NCI-H2171 treated with DMSO at 0.1 percent for 48 hours (cell line): Measurements from ENCODE around the gene C1QL1.
"Not testable (repeated sequence)": the region's sequence is repeated elsewhere in the genome, so short reads cannot be mapped to it uniquely, and the experiment has no call there.

ENCODE experiments used
- DNase-seq: peaks from one replicate; lab custom pipeline; 2025; lab: John Stamatoyannopoulos, UW

The C1QL1 gene

DNA sequence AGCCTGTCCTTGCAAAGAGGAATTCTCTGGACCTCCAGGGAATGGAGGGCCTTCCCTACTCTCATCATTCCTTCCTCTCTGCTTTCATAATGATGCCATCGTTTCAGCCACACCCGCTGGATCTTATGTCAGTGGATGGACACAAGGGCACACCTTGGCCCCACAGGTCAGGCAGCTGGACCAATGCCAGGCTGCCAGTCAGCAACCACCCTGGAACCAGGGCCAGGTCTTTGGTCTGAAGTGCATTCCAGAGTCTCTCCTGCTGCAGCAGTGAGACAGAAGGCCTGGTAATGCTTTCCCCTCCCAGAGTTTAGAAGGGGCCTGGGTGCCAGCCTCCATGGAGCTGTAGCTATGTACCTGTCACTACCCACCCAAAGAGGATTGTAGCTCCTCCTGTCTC lies 7.4 kb downstream of the C1QL1 start:
- DNase-seq: no peak

DNA sequence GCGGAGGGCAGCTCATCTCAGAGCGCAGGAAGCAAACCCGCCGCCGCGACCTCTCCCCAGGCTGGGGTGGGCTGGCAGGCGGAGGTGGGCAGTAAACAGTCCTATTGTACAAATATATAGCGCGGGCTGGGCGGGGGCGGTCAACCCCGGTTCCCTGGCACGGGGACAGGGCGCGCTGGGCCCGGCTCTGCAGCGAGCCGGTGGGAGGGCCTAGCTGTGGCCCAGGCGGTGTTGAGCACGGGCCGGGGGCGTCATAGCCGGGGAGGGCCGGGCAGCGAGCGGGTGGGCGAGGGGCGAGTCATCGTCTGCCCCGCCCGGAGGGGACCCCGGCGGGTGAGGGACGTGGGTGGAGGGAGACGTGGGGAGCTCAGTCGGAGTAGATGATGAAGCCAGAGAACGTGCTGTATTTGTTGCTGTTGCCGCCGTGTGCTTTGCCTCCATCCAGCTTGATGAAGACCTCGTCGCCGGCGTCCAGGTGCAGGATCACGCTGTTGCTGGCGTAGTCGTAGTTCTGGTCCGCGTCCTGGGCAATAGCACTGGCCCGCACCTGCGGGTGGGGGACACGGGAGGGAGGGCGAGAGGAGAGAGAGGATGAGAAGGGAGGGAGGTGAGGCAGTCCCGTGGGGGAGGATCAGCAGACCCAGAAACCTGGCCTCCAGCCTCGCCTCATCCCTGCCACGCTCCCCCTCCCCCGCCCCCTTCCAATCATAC lies 8.1 kb downstream of the C1QL1 start:
- no peak for DNase-seq

DNA sequence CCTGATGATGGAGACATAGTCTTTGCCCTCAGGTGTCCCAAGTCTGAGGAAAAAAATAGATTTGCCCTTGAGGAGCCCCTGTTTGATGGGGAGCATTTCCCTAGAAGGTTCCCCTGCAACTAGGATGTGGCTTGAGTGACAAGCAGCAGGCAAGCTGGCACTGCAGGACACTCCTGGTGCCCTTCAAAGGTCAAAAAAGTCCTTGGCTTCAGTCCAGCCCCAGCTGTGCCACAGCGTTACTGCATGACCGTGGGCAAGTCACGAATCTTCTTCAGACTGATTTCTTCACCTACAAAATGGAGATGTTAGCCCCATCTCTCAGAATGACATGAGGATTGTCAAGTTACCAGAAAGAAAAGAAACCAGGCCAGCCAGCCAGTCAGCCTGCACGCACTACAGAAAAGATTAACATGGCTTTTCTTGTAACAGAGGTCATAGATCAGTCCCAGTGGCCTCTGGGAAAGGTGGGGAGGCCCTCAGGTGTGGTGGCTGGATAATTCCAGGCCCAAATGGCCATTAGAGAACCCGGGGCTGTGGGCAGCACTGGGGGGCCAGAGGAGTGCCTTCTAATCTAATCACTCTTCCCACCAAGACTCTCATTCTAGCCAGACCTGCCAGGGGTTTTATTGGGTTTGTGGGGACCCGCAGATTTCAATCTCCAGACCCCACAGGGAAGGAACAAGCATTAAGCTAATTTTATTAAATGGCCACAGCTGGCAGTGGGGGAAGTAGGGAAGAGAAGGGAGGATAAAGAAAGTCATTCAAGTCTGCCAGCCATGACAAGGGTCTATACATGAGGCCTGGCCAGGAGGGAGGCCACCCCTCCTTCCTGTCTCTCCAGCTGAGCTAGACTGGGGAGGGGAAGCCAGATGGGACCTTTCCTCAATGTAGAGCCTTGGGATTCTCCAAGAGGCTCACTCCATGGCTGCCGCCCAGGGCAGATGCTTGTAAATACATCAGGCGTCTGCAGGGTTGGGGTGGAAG lies 10.8 kb downstream of the C1QL1 start:
- DNase-seq: no peak

DNA sequence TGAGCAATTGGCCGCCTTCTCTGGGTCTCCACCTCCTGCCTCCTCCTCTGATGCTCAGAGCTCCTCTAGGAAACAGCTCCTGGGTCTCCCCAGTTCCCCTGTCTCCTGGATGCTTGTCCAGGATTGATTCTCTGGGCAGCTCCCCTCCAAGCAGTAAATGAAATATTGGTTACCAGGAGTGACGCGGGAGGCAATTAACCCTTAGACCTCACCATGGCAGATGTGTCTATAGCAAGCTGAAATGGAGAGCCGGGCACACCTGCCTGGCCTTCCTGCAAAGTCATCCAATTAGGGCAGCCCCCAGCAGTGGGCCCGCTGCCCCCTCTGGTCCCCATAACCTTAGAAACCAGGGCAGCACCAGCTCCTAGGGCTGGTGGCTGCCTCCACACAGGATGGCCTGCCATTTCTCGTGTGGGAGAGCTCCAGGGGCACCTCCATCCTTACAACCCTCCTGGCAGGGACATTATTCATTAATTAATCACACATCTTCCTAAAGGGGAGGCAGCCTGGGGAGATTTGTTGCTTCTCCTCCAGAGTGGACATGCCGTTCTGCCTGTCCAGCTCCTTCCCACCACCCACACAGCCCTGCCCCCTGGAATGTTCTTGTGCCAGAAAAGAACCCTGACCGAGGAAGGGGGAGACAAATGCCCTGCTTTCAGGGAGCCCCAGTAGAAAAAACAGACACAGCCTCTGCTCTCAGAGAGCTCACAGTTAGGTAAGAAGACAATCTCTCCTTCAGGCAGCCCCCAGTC lies 12.3 kb downstream of the C1QL1 start:
- DNase-seq: no peak

DNA sequence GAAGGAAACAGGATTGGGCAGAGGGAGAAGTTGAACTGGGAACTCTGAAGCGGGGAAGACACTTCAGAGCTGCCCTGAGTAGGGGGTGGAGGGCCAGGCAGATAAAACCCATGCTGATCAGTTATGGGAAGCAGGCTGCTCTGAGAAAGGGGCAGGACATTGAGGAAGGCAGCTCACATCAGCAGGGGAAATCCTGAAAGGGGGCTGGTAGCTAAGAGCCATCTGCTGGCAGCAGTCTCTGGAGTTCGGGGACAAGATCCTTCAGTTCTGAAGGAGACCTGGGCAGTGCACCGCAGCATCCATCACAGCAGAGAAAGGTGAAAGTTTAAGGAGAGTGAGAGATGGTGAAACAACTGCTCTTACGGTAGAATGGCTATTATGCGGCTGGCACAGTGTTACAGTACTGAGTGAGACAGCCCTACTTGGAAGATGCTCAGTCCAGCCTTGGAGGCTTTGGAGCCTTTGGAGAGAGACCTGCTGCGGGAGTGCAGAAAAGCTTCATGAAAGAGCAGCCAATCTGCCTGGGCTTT lies 15.1 kb downstream of the C1QL1 start:
- DNase-seq: no peak

DNA sequence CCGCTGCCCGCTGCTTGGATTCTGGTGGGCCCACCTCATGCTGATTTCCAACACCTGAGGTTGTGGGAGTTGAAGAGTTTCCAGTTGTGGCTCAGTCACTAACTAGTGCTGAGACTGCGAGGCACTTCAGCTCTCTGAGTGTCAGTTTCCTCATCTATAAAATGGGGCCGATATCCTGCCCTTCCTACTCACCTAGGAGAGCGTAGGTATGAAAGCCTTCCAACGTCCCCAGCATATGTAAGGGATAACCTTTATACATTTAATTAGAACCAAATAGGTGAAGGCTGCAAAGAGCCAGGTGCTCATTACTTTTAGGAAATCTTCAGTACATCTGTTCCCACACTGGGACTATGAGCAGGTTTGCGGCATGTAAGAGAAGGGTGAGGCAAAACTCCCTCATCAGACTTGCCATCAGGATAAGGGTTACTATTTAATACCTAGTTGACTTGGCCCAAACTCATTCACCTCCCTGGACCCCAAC lies 19.7 kb downstream of the C1QL1 start:
- DNase-seq: no peak

DNA sequence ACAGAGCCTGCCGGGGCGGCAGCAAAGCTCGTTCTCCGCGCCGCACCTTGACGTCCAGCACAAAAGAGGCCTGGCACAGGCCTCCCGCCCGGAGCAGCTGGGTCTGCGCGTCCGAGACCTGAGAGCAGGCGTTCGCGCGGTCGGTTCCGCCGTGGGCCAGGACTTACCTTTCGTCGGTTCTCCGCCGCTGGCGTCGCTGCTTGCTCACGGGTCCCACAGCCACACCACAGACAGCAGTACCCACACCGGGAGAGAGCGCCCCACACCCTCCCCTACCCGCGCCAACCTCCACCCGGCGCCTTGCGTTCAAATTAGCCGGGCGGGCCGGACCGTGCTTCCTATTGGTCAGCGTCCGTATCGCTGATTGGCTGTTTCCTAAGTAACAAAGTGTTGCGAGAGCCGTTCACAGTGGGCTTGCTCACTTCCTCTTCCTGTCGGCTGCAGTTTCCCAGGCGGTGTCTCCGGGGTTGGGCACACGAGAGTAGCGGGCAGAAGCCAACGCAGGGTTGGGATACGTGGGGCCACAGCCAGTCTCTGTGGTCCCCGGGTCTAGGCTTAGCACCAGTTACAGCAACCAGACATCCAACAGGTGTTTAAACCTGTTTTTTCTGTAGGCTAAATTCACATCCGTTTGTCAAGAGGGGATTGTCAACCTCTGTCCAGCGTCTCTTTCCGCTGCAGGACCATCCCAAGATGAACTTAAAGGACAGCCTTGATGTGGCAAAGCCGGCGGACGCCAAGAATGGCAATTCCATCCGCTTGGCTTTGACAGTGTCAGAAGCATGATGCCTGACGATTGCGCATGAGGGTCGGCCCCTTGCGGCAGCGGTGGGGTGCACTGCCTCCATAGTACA lies 20.4 kb downstream of the C1QL1 start, which contains the start of gene KIF18B:
Gene KIF18B (minus strand): TSS at position 313 of the 854 bp plus-strand sequence. CDS start 11,429 bp downstream, outside the sequence.
- peak; percentile 98 for DNase-seq

GRCh38 chr17:44945652-44946051 lies 22.5 kb downstream of the C1QL1 start:
- not testable (repeated sequence) for DNase-seq

GRCh38 chr17:44942456-44942855 lies 25.6 kb downstream of the C1QL1 start:
- no peak for DNase-seq

GRCh38 chr17:44941712-44942331 lies 26.3 kb downstream of the C1QL1 start:
- no peak for DNase-seq

- DNase-seq: no peak
Measured at GRCh38 chr17:44940768-44941167, 27.3 kb downstream of the C1QL1 start.

- DNase-seq: no peak
Measured at GRCh38 chr17:44940317-44940716, 27.8 kb downstream of the C1QL1 start.

DNA sequence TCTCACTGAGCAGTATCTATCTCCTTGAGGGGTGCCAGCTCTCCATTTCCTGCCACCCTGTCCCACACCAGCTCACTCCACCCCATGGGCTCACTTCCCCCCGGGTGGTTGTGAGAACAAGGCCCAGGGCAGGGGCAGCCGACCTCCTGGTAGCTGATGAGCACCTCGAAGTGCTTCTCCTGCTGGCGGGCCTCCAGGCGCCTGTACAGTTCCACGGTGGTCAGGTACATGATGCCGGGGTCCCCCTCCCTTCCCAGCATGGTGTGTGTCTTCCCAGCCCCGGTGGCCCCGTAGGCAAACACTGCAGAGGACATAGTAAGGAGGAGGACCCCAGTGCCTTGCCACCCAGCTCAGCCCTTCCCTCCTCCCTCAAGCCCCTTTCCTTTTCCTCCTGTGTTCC lies 33.0 kb downstream of the C1QL1 start:
- DNase-seq: no peak

DNA sequence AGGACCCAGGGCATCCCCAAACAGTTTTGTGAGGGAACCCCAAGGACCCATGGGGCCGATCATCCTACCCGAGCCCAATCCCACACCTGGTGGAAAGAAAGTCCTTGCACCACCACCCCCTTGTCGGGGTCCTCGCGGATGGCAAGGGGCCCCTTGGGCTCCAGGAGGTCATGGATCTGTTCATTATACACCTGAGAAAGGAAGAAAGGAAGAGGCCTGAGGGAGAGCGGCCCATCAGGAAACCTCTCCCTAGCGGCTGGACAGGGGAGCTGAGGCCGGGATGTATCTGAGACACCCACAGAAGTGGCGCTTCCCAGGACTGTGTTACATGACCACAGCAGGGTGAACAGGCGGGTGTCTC lies 33.4 kb downstream of the C1QL1 start:
- DNase-seq: no peak

DNA sequence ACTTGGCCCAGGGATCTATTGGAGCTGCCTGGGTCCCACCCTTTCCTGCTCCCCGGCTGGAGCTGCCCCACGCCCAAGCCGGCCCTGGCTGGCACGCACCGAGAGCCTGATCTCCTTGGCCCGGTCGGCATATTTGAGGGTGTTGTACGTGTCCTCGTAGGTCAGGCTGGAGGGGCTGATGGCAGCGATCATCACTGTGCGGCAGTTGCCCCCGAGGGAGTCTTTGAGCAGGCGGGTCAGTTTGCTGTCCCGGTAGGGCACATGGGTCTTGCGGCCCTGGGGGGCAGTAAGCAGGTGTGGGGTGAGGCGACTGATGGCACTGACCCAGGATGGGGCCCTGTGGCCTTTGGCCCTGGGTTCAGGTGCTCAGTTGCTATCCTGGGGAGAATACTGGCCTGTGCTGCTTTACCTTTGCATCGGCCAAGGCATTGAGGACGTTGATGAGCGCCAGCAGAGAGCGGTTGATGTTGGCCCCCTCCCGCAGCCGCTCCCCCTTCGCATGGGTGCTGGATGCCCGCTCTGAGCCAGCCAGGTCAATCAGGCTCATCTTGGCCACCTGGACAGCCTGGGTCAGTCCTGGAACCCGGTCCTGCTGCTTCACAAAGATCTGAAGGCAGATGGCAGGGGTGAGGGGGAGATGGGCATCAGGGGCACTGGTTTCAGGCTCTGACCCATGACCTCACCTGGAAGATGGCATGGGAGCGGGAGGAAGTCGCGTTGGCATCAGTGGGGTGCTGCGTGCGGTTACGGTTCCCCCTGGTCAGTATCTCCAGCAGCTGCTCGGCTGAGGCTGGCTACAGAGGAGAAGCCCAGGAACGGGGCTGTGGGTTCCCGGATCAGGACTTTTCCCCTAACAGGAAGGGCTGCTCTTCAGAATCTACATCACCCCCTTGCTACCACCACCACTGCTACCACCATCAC lies 34.0 kb downstream of the C1QL1 start:
- DNase-seq: no peak

- DNase-seq: no peak
Measured at GRCh38 chr17:44932787-44933097, 35.4 kb downstream of the C1QL1 start.

DNA sequence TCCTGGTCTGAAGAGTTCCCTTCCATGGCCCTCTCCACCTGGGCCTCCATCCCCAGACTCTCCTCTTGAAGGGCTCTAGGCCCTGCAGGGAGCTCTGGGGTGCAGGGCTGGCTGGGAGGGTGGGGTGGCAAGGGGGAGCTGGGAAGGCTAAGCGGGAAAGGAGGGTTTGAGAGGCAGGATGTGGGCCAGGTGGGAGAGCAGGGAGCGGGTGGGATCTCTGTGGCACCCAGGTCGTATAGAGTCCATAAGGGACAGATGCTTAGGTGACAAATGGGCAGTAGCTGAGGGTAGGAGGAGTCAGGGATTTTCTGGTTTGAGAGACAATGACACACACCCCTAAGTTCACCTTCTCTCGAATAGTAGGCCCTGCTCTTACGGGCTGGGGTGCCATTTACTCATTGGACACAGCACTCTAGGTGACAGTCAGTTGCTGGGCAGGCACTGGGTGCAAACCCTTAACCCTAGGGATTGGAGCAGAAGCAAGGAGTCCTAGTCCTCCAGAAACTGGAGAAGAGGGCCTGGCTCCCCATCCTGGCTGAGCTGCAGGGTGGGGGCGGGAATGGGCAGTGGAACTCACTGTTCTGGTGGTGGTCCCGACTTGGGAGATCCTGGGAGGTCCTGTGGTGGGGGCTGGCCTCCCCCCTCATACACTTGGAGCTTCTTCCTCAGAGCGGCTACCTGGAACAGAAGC lies 35.9 kb downstream of the C1QL1 start:
- no peak for DNase-seq

GRCh38 chr17:44931376-44931775 lies 36.7 kb downstream of the C1QL1 start:
- no peak for DNase-seq

GRCh38 chr17:44930667-44931066 lies 37.4 kb downstream of the C1QL1 start:
- no peak for DNase-seq
